Keratinocyte (primary cell): ENCODE data around the gene IGFL1. TPM values are rescaled to one million over a fixed set of nuclear protein-coding genes. Genes with fewer than 3 reads are reported as not detected.

Source experiments
- DNase-seq: peaks from one replicate; pipeline ENCODE4 v3.0.0-alpha.2; 2011; ENCODE audit warnings: low read depth, missing footprints, low spot score
- FAIRE-seq: peaks from 2 replicates; lab custom pipeline; 2011; peaks lifted over from hg19 to GRCh38; lab: Jason Lieb, UNC
- H2AFZ ChIP-seq: 2 replicates; pipeline ENCODE4 v1.6.0; 2012; ENCODE audit warnings: low read length, control low read depth, inconsistent platforms; ENCODE audit not compliant: control insufficient read depth
- H3K27ac ChIP-seq: 2 replicates; pipeline ENCODE4 v1.5.1; 2011; ENCODE audit warnings: low read length; ENCODE audit not compliant: control insufficient read depth, insufficient read depth
- H3K27me3 ChIP-seq: 3 replicates; pipeline ENCODE4 v1.6.0; 2011; ENCODE audit warnings: low read length; ENCODE audit not compliant: control insufficient read depth, insufficient read depth; ENCODE audit errors: extremely low read depth
- H3K36me3 ChIP-seq, 2 experiments: 2 replicates in 1 of 2; 3 replicates in 1 of 2; pipeline ENCODE4 v1.5.1; 2011; ENCODE audit warnings: low read length in 2 of 2, mild to moderate bottlenecking in 1 of 2; ENCODE audit not compliant: control insufficient read depth in 2 of 2, insufficient read depth in 2 of 2; ENCODE audit errors: extremely low read depth in 1 of 2
- H3K4me1 ChIP-seq: 3 replicates; pipeline ENCODE4 v1.5.1; 2011; ENCODE audit warnings: low read length; ENCODE audit not compliant: control insufficient read depth, insufficient read depth; ENCODE audit errors: extremely low read depth
- H3K4me2 ChIP-seq: 3 replicates; pipeline ENCODE4 v1.6.0; 2011; ENCODE audit warnings: low read depth, low read length; ENCODE audit not compliant: control insufficient read depth, insufficient read depth; ENCODE audit errors: extremely low read depth
- H3K4me3 ChIP-seq, 3 experiments: fragments of 200-600 bp in 1 of 3; sonication (generic) in 1 of 3; 2 replicates in 2 of 3; 3 replicates in 1 of 3; pipeline ENCODE4 v1.5.1; 2011 to 2016; ENCODE audit warnings: low read length in 3 of 3, mild to moderate bottlenecking in 3 of 3, control low read depth in 2 of 3, inconsistent platforms in 1 of 3, low read depth in 1 of 3, mixed read lengths in 1 of 3, mixed run types in 1 of 3, moderate library complexity in 1 of 3; ENCODE audit not compliant: control insufficient read depth in 2 of 3, insufficient read depth in 2 of 3; ENCODE audit errors: extremely low read depth in 1 of 3
- H3K79me2 ChIP-seq: 2 replicates; pipeline ENCODE4 v1.6.0; 2012; ENCODE audit warnings: low read length; ENCODE audit not compliant: control insufficient read depth, insufficient read depth
- H3K9ac ChIP-seq: 3 replicates; pipeline ENCODE4 v1.6.0; 2011; ENCODE audit warnings: low read length; ENCODE audit not compliant: control insufficient read depth, insufficient read depth; ENCODE audit errors: extremely low read depth
- H3K9me1 ChIP-seq: 3 replicates; pipeline ENCODE4 v1.6.0; 2011; ENCODE audit warnings: low read length; ENCODE audit not compliant: control insufficient read depth, insufficient read depth; ENCODE audit errors: extremely low read depth
- H3K9me3 ChIP-seq: 2 replicates; pipeline ENCODE4 v1.5.1; 2012; ENCODE audit warnings: low read depth, low read length; ENCODE audit not compliant: control insufficient read depth
- H4K20me1 ChIP-seq: 3 replicates; pipeline ENCODE4 v1.6.0; 2011; ENCODE audit warnings: low read length; ENCODE audit not compliant: control insufficient read depth, insufficient read depth; ENCODE audit errors: extremely low read depth
- EZH2 ChIP-seq: IDR thresholded peaks from one replicate; pipeline ENCODE4 v1.6.1; 2012; ENCODE audit warnings: inconsistent platforms, mild to moderate bottlenecking, low read length, moderate library complexity
- dilution Hi-C: fragments of 300-500 bp; cut with MboI; formaldehyde crosslinking; loops from one replicate; pipeline ENCODE4 v1.7.0; 2020; ENCODE audit warnings: low sequenced_read_pairs; ENCODE audit not compliant: extremely low pct_ligation_motif_present
- polyA plus RNA-seq, 5 experiments: library from polyadenylated mRNA; depleted of rRNA in 3 of 5; stranded (reverse) in 3 of 5; stranded (forward) in 1 of 5; unstranded in 1 of 5; fragments of >200 nt; gene quantifications; 1 replicate in 1 of 5; 2 replicates in 3 of 5; 3 replicates in 1 of 5; pipeline versions ENCODE4 v1.2.1 to v1.2.3, GENCODE V29; 2011 to 2012; ENCODE audit warnings: missing spikeins in 2 of 5, low read depth in 1 of 5, low replicate concordance in 1 of 5
- TF ChIP-seq, protein P1 (sequence below), 3 experiments: IDR thresholded peaks in 1 of 3; conservative IDR thresholded peaks in 1 of 3; optimal IDR thresholded peaks in 1 of 3; 2 replicates in 2 of 3; 3 replicates in 1 of 3; pipeline versions ENCODE3 to v1.5.1; 2011; ENCODE audit warnings: low read length in 3 of 3, mild to moderate bottlenecking in 3 of 3, moderate library complexity in 2 of 3, control low read depth in 1 of 3, inconsistent platforms in 1 of 3; ENCODE audit not compliant: insufficient read depth in 2 of 3; ENCODE audit errors: extremely low read depth in 1 of 3

Gene IGFL1
- polyA plus RNA-seq, 1 donor (not counting 4 experiments of a cell fraction or from before 2014, with no cell fraction given) = 21.3 TPM

DNA sequence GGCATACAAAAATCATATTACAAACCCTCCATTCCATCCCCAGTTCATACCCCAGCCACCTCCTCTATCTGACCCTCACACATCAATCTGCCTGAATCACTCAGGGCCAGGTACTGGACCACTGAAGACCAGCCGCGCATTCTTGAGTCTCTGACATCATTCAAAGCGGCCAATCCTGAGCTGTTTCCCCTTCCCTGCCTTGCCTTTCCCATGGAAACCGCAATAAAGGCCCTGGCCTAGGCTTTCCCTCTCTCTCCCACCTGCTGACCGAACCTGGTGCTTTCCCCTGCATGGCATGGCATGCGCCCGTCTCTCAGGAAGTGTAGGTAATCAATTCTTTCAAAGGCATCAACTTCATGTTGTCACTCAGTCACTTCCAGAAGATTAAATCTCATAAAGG is 49.6 kb downstream of the IGFL1 start:
- Histone ChIP-seq H3K4me1 (no peaks in the 10 kb centered on the region), H3K4me2 (no peak overlapping the region), H2AFZ (no peak overlapping the region), H3K9me1 (no peaks in the 10 kb centered on the region), H3K27me3 (no peaks in the 10 kb centered on the region), H3K9me3 (no peaks in the 10 kb centered on the region), H3K4me3 (no peak overlapping the region), H3K36me3 (no peaks in the 10 kb centered on the region), H3K9ac (no peak overlapping the region), H4K20me1 (no peaks in the 10 kb centered on the region), H3K27ac (no peak overlapping the region), H3K79me2 (no peaks in the 10 kb centered on the region)
- no peak for DNase-seq
- dilution Hi-C loops = no loop called here
- FAIRE-seq = no peak
- TF ChIP-seq EZH2 = no peak
- TF ChIP-seq, protein P1, sequence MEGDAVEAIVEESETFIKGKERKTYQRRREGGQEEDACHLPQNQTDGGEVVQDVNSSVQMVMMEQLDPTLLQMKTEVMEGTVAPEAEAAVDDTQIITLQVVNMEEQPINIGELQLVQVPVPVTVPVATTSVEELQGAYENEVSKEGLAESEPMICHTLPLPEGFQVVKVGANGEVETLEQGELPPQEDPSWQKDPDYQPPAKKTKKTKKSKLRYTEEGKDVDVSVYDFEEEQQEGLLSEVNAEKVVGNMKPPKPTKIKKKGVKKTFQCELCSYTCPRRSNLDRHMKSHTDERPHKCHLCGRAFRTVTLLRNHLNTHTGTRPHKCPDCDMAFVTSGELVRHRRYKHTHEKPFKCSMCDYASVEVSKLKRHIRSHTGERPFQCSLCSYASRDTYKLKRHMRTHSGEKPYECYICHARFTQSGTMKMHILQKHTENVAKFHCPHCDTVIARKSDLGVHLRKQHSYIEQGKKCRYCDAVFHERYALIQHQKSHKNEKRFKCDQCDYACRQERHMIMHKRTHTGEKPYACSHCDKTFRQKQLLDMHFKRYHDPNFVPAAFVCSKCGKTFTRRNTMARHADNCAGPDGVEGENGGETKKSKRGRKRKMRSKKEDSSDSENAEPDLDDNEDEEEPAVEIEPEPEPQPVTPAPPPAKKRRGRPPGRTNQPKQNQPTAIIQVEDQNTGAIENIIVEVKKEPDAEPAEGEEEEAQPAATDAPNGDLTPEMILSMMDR (optimal IDR thresholded peaks at IDR 0.05 in 1 of 3, IDR thresholded peaks at IDR 0.05 in 1 of 3, conservative IDR thresholded peaks at IDR 0.05 in 1 of 3; ENCODE audit: extremely low read depth in 1 of 3, insufficient read depth in 2 of 3, low read length in 3 of 3) = no peak

Other genes with a start within 250 kb of the IGFL1 start
- 5.2 to 6.1 TPM (median 5.8 TPM) in 3 replicates for gene CCDC61, start 234.3 kb upstream of the IGFL1 start, polyA plus RNA-seq
- gene PGLYRP1, start 206.7 kb upstream of the IGFL1 start, polyA plus RNA-seq = not detected in 3 replicates
- 0.01 TPM in 1 of 3 replicates, not detected in the others for gene IGFL4, start 188.7 kb upstream of the IGFL1 start, polyA plus RNA-seq
- 236 to 560 TPM (median 344 TPM) in 3 replicates for gene IGFL3, start 105.1 kb upstream of the IGFL1 start, polyA plus RNA-seq
- 2.9 to 16.2 TPM (median 7.1 TPM) in 3 replicates for gene IGFL2, start 81.5 kb upstream of the IGFL1 start, polyA plus RNA-seq
- gene HIF3A, start 67.3 kb downstream of the IGFL1 start, polyA plus RNA-seq = 0.01 TPM in 1 of 3 replicates, not detected in the others
- gene PPP5C, start 117.3 kb downstream of the IGFL1 start, polyA plus RNA-seq = 89.2 to 106 TPM (median 97.5 TPM) in 3 replicates
- gene CCDC8, start 183.8 kb downstream of the IGFL1 start, polyA plus RNA-seq = 5.2 to 5.6 TPM (median 5.4 TPM) in 3 replicates
- not detected in 3 replicates for gene PNMA8C, start 199.2 kb downstream of the IGFL1 start, polyA plus RNA-seq
- 0.16 to 0.28 TPM (median 0.24 TPM) in 3 replicates for gene PNMA8A, start 241.8 kb downstream of the IGFL1 start, polyA plus RNA-seq